Measurements from ENCODE around the gene MAP4K5.

DNA sequence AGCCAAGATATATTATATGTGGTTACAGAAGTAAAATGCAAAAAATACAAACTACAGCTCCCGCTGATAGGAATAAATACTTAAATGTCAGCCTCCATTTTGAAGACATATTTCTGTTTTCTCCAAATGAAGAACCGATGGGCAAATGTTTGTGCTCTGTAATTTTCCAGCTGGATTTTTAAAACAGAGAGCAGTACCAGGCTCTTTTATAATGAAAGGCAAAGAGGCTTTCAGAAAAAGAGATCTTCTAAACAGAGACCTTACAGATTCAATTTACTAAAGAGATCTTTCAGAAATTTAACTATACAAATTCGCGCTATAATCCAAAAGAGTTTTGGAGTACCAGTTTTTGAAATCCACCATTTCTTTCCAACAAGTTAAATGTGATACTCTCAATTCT, 19.9 kb downstream of the MAP4K5 start:
- TF ChIP-seq, protein P1, sequence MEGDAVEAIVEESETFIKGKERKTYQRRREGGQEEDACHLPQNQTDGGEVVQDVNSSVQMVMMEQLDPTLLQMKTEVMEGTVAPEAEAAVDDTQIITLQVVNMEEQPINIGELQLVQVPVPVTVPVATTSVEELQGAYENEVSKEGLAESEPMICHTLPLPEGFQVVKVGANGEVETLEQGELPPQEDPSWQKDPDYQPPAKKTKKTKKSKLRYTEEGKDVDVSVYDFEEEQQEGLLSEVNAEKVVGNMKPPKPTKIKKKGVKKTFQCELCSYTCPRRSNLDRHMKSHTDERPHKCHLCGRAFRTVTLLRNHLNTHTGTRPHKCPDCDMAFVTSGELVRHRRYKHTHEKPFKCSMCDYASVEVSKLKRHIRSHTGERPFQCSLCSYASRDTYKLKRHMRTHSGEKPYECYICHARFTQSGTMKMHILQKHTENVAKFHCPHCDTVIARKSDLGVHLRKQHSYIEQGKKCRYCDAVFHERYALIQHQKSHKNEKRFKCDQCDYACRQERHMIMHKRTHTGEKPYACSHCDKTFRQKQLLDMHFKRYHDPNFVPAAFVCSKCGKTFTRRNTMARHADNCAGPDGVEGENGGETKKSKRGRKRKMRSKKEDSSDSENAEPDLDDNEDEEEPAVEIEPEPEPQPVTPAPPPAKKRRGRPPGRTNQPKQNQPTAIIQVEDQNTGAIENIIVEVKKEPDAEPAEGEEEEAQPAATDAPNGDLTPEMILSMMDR (IDR thresholded peaks at IDR 0.05), result no peak
- TF ChIP-seq POLR2A (IDR thresholded peaks at IDR 0.05), result no peak

All from transverse colon (tissue), 3 donors.